Measurements from ENCODE around the gene DPYSL4.

Gene DPYSL4

GRCh38 chr10:132230557-132231210 lies 43.9 kb downstream of the DPYSL4 start:
- no peak for DNase-seq

- no peak for DNase-seq
Measured at GRCh38 chr10:132231656-132232022, 44.9 kb downstream of the DPYSL4 start.

GRCh38 chr10:132232023-132232951 lies 45.5 kb downstream of the DPYSL4 start:
- peak; percentile 92 for DNase-seq

GRCh38 chr10:132232981-132233380 lies 46.2 kb downstream of the DPYSL4 start:
- no peak for DNase-seq

- no peak for DNase-seq
Measured at GRCh38 chr10:132233501-132234085, 46.8 kb downstream of the DPYSL4 start.

- DNase-seq: no peak
Measured at GRCh38 chr10:132234860-132235259, 48.1 kb downstream of the DPYSL4 start.

GRCh38 chr10:132236161-132236560 lies 49.4 kb downstream of the DPYSL4 start:
- DNase-seq: no peak

- DNase-seq: no peak
Measured at GRCh38 chr10:132236881-132237280, 50.1 kb downstream of the DPYSL4 start.

- DNase-seq: no peak
Measured at GRCh38 chr10:132237396-132237795, 50.6 kb downstream of the DPYSL4 start.

GRCh38 chr10:132237871-132238270 lies 51.1 kb downstream of the DPYSL4 start:
- no peak for DNase-seq

GRCh38 chr10:132238371-132239125 lies 51.8 kb downstream of the DPYSL4 start:
- no peak for DNase-seq

- DNase-seq: no peak
Measured at GRCh38 chr10:132239126-132240031, 52.6 kb downstream of the DPYSL4 start.

GRCh38 chr10:132240156-132240555 lies 53.4 kb downstream of the DPYSL4 start:
- no peak for DNase-seq

- no peak for DNase-seq
Measured at GRCh38 chr10:132240581-132240980, 53.8 kb downstream of the DPYSL4 start.

GRCh38 chr10:132241086-132241485 lies 54.3 kb downstream of the DPYSL4 start:
- DNase-seq: no peak

GRCh38 chr10:132241496-132241895 lies 54.7 kb downstream of the DPYSL4 start:
- no peak for DNase-seq

- DNase-seq: no peak
Measured at GRCh38 chr10:132242103-132242840, 55.5 kb downstream of the DPYSL4 start.

- no peak for DNase-seq
Measured at GRCh38 chr10:132243141-132243540, 56.4 kb downstream of the DPYSL4 start.

GRCh38 chr10:132243626-132244025 lies 56.9 kb downstream of the DPYSL4 start:
- no peak for DNase-seq

- DNase-seq: no peak
Measured at GRCh38 chr10:132245056-132245455, 58.3 kb downstream of the DPYSL4 start.

- no peak for DNase-seq
Measured at GRCh38 chr10:132246296-132246695, 59.5 kb downstream of the DPYSL4 start.

Measured in GF-D8 (cell line).